ENCODE results near the gene KRTAP5-10.
"Not testable (repeated sequence)": the region's sequence is repeated elsewhere in the genome, so short reads cannot be mapped to it uniquely, and the experiment has no call there.

Gene KRTAP5-10

DNA sequence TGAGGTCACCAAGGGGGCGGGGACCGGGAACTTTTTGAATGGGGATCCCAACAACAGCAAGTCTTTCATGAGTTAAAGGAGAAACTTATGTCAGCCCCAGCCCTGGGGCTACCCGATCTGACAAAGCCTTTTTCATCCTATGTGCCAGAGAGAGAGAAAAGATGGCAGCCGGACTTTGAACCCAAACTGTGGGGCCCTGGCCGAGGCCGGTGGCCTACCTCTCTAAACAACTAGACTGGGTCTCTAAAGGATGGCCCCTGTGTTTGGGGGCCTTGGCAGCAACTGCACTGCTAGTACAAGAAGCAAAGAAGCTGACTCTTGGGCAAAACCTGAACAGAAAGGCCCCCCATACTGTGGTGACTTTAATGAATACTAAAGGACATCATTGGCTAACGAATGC, 48.6 kb downstream of the KRTAP5-10 start:
- DNase-seq: not testable (repeated sequence)

DNA sequence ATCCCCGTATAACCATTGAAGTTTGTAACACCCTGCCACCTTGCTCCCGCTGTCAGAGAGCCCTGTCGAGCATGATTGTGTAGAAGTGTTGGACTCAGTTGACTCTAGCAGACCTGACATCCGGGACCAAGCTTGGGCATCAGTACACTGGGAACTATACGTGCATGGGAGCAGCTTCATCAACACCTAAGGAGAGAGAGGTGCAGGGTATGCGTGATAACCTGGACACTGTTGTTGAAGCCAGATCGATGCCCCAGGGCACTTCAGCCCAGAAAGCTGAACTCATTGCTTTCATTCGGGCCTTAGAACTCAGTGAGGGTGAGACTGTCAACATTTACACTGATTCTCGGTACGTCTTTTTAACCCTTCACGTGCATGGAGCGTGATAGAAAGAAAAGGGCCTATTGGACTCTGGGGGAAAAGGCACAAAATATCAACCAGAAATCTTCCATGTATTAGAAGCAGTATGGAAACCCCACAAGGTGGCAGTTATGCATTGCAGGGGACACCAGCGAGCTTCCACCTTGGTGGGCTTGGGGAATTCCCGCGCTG, 49.1 kb downstream of the KRTAP5-10 start:
- DNase-seq: not testable (repeated sequence)

DNA sequence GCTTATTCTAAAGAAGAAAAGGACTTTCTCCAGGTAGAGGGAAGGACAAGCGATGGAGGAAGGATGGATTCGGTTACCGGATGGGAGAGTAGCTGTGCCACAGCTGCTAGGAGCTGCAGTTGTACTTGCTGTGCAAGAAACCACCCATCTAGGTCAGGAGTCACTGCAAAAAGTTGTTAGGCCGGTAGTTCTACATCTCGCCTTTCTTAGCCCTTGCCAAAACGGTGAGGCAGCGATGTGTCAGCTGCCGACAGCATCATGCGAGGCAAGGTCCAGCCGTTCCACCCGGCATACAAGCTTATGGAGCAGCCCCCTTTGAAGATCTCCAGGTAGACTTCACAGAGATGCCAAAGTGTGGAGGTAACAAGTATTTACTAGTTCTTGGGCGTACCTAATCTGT, 49.6 kb downstream of the KRTAP5-10 start:
- DNase-seq: not testable (repeated sequence)
